ENCODE data around the gene BRINP3.

BRINP3 gene

DNA sequence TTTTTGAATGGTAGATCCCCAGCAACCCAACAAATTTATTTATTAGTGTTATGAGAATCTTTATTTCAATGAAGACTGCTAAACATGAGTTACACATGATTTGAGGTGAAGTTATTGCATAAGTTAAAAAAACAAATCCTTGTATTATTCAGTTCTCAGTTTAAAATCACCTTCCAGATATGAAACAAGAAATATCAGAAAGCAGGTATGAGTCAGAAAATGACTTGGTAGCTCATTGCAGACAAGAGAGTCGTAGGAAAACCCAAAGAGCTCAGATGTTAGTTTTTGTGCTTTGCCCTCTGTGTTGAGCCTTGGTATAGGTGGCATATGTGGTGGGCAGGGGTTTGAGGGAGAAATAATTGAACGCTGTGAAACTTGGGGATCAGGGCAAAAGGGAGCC is 339.4 kb downstream of the BRINP3 start:
- Histone ChIP-seq H3K9ac (ENCODE audit: low read length) (no peak overlapping the region), H3K4me3 (ENCODE audit: insufficient read depth in 1 of 2, low read depth in 1 of 2, low read length in 2 of 2) (no peak overlapping the region), H3K79me1 (replicated peaks; ENCODE audit: low read length, poor library complexity, severe bottlenecking) (no peaks in the 10 kb centered on the region), H3K18ac (ENCODE audit: low read depth in 1 of 2, low read length in 2 of 2) (no peak overlapping the region), H3K4me2 (ENCODE audit: low read length, poor library complexity, severe bottlenecking) (no peak overlapping the region), H4K91ac (ENCODE audit: low read length) (no peak overlapping the region), H3K27me3 (ENCODE audit: control insufficient read depth in 1 of 2, insufficient read depth in 1 of 2, low read length in 2 of 2) (no peaks in the 10 kb centered on the region), H2BK5ac (ENCODE audit: low read depth, low read length, poor library complexity, severe bottlenecking) (no peak overlapping the region), H3K36me3 (ENCODE audit: control insufficient read depth in 1 of 2, insufficient read depth in 2 of 2, low read depth in 1 of 2, low read length in 2 of 2) (no peaks in the 10 kb centered on the region), H2BK15ac (ENCODE audit: low read depth, poor library complexity, severe bottlenecking) (no peak overlapping the region), H3K14ac (ENCODE audit: low read length in 2 of 2) (no peak overlapping the region), H3K27ac (ENCODE audit: low read length, poor library complexity, severe bottlenecking) (no peak overlapping the region), H3K4me1 (ENCODE audit: control insufficient read depth, insufficient read depth, low read depth, low read length) (no peaks in the 10 kb centered on the region), H2BK12ac (ENCODE audit: low read length in 2 of 2) (no peak overlapping the region), H2BK120ac (ENCODE audit: low read depth, low read length) (no peak overlapping the region), H4K8ac (ENCODE audit: low read length) (no peak overlapping the region), H3K23ac (ENCODE audit: low read length in 2 of 2) (no peak overlapping the region), H2AFZ (ENCODE audit: low read depth, low read length) (no peak overlapping the region), H3K4ac (ENCODE audit: low read depth in 1 of 2, low read length in 2 of 2) (no peak overlapping the region), H3K9me3 (ENCODE audit: control insufficient read depth, low read length) (no peaks in the 10 kb centered on the region), H2AK5ac (ENCODE audit: low read length, severe bottlenecking) (no peak overlapping the region)
- DNase-seq = no peak
- 54% methylated on average over 2 of the region's 2 CpGs for WGBS

GRCh38 chr1:190129366-190129765 is 348.3 kb downstream of the BRINP3 start:
- H3K14ac ChIP-seq (ENCODE audit: low read length in 2 of 2) = no peak overlapping the region
- no peak overlapping the region for H2BK120ac ChIP-seq (ENCODE audit: low read depth, low read length)
- no peak overlapping the region for H4K91ac ChIP-seq (ENCODE audit: low read length)
- H2AK5ac ChIP-seq (ENCODE audit: low read length, severe bottlenecking) = no peak overlapping the region
- H3K9ac ChIP-seq (ENCODE audit: low read length) = no peak overlapping the region
- no peak overlapping the region for H3K4me3 ChIP-seq (ENCODE audit: insufficient read depth in 1 of 2, low read depth in 1 of 2, low read length in 2 of 2)
- no peak overlapping the region for H4K8ac ChIP-seq (ENCODE audit: low read length)
- H2BK15ac ChIP-seq (ENCODE audit: low read depth, poor library complexity, severe bottlenecking) = no peak overlapping the region
- no peak for DNase-seq
- no peaks in the 10 kb centered on the region for H3K9me3 ChIP-seq (ENCODE audit: control insufficient read depth, low read length)
- no peaks in the 10 kb centered on the region for H3K36me3 ChIP-seq (ENCODE audit: control insufficient read depth in 1 of 2, insufficient read depth in 2 of 2, low read depth in 1 of 2, low read length in 2 of 2)
- H2BK5ac ChIP-seq (ENCODE audit: low read depth, low read length, poor library complexity, severe bottlenecking) = no peak overlapping the region
- H3K4ac ChIP-seq (ENCODE audit: low read depth in 1 of 2, low read length in 2 of 2) = no peak overlapping the region
- H3K27ac ChIP-seq (ENCODE audit: low read length, poor library complexity, severe bottlenecking) = no peak overlapping the region
- H3K4me2 ChIP-seq (ENCODE audit: low read length, poor library complexity, severe bottlenecking) = no peak overlapping the region
- H3K4me1 ChIP-seq (ENCODE audit: control insufficient read depth, insufficient read depth, low read depth, low read length) = no peaks in the 10 kb centered on the region
- H3K79me1 ChIP-seq (replicated peaks; ENCODE audit: low read length, poor library complexity, severe bottlenecking) = no peaks in the 10 kb centered on the region
- no peak overlapping the region for H3K23ac ChIP-seq (ENCODE audit: low read length in 2 of 2)
- no peak overlapping the region for H3K18ac ChIP-seq (ENCODE audit: low read depth in 1 of 2, low read length in 2 of 2)
- no peak overlapping the region for H2AFZ ChIP-seq (ENCODE audit: low read depth, low read length)
- no peaks in the 10 kb centered on the region for H3K27me3 ChIP-seq (ENCODE audit: control insufficient read depth in 1 of 2, insufficient read depth in 1 of 2, low read length in 2 of 2)
- no CpG with 5 or more reads among the region's 1 CpG for WGBS
- no peak overlapping the region for H2BK12ac ChIP-seq (ENCODE audit: low read length in 2 of 2)

GRCh38 chr1:190126728-190127127 is 350.9 kb downstream of the BRINP3 start:
- Histone ChIP-seq H3K23ac (ENCODE audit: low read length in 2 of 2) (no peak overlapping the region), H3K4me1 (ENCODE audit: control insufficient read depth, insufficient read depth, low read depth, low read length) (no peaks in the 10 kb centered on the region), H3K79me1 (replicated peaks; ENCODE audit: low read length, poor library complexity, severe bottlenecking) (no peaks in the 10 kb centered on the region), H3K9ac (ENCODE audit: low read length) (no peak overlapping the region), H3K14ac (ENCODE audit: low read length in 2 of 2) (no peak overlapping the region), H3K27ac (ENCODE audit: low read length, poor library complexity, severe bottlenecking) (no peak overlapping the region), H3K9me3 (ENCODE audit: control insufficient read depth, low read length) (no peaks in the 10 kb centered on the region), H4K8ac (ENCODE audit: low read length) (no peak overlapping the region), H2AK5ac (ENCODE audit: low read length, severe bottlenecking) (no peak overlapping the region), H2BK15ac (ENCODE audit: low read depth, poor library complexity, severe bottlenecking) (no peak overlapping the region), H2AFZ (ENCODE audit: low read depth, low read length) (no peak overlapping the region), H2BK12ac (ENCODE audit: low read length in 2 of 2) (no peak overlapping the region), H3K36me3 (ENCODE audit: control insufficient read depth in 1 of 2, insufficient read depth in 2 of 2, low read depth in 1 of 2, low read length in 2 of 2) (no peaks in the 10 kb centered on the region), H3K4me3 (ENCODE audit: insufficient read depth in 1 of 2, low read depth in 1 of 2, low read length in 2 of 2) (no peak overlapping the region), H3K27me3 (ENCODE audit: control insufficient read depth in 1 of 2, insufficient read depth in 1 of 2, low read length in 2 of 2) (no peaks in the 10 kb centered on the region), H3K4me2 (ENCODE audit: low read length, poor library complexity, severe bottlenecking) (no peak overlapping the region), H3K18ac (ENCODE audit: low read depth in 1 of 2, low read length in 2 of 2) (no peak overlapping the region), H3K4ac (ENCODE audit: low read depth in 1 of 2, low read length in 2 of 2) (no peak overlapping the region), H2BK5ac (ENCODE audit: low read depth, low read length, poor library complexity, severe bottlenecking) (no peak overlapping the region), H4K91ac (ENCODE audit: low read length) (no peak overlapping the region), H2BK120ac (ENCODE audit: low read depth, low read length) (no peak overlapping the region)
- no CpG with 5 or more reads among the region's 2 CpGs for WGBS
- DNase-seq = no peak

DNA sequence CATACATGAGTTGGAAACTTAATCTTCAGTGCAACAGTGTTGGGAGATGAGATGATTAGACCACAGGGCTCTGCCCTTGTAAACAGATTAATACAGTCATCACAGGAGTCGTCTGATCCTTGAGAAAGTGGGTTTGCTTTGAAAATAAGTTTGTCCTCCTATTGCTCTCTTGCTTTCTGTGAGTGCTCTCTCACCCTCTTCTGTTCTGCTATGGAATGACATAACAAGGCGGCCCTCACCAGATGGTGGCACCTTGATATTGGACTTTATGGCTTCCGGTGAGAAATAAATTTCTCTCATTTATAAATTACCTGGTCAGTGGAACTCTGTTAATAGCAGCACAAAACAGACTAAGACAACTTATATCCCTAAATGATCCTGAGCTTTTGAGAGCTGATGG is 353.6 kb downstream of the BRINP3 start:
- no peak overlapping the region for H3K4ac ChIP-seq (ENCODE audit: low read depth in 1 of 2, low read length in 2 of 2)
- WGBS = 65% methylated on average over 3 of the region's 3 CpGs
- no peak overlapping the region for H2AFZ ChIP-seq (ENCODE audit: low read depth, low read length)

More for the DNA sequence above, 353.6 kb downstream of the BRINP3 start:
- no peak overlapping the region for H2BK120ac ChIP-seq (ENCODE audit: low read depth, low read length)
- H3K79me1 ChIP-seq (replicated peaks; ENCODE audit: low read length, poor library complexity, severe bottlenecking) = no peaks in the 10 kb centered on the region
- H3K27ac ChIP-seq (ENCODE audit: low read length, poor library complexity, severe bottlenecking) = no peak overlapping the region
- H3K4me1 ChIP-seq (ENCODE audit: control insufficient read depth, insufficient read depth, low read depth, low read length) = no peaks in the 10 kb centered on the region
- no peak for DNase-seq
- no peak overlapping the region for H3K4me3 ChIP-seq (ENCODE audit: insufficient read depth in 1 of 2, low read depth in 1 of 2, low read length in 2 of 2)
- no peak overlapping the region for H3K18ac ChIP-seq (ENCODE audit: low read depth in 1 of 2, low read length in 2 of 2)
- no peak overlapping the region for H4K91ac ChIP-seq (ENCODE audit: low read length)
- H2BK5ac ChIP-seq (ENCODE audit: low read depth, low read length, poor library complexity, severe bottlenecking) = no peak overlapping the region
- H3K23ac ChIP-seq (ENCODE audit: low read length in 2 of 2) = no peak overlapping the region
- no peaks in the 10 kb centered on the region for H3K27me3 ChIP-seq (ENCODE audit: control insufficient read depth in 1 of 2, insufficient read depth in 1 of 2, low read length in 2 of 2)
- no peak overlapping the region for H3K14ac ChIP-seq (ENCODE audit: low read length in 2 of 2)
- no peaks in the 10 kb centered on the region for H3K9me3 ChIP-seq (ENCODE audit: control insufficient read depth, low read length)
- H3K36me3 ChIP-seq (ENCODE audit: control insufficient read depth in 1 of 2, insufficient read depth in 2 of 2, low read depth in 1 of 2, low read length in 2 of 2) = no peaks in the 10 kb centered on the region
- H3K9ac ChIP-seq (ENCODE audit: low read length) = no peak overlapping the region
- no peak overlapping the region for H3K4me2 ChIP-seq (ENCODE audit: low read length, poor library complexity, severe bottlenecking)
- H2BK12ac ChIP-seq (ENCODE audit: low read length in 2 of 2) = no peak overlapping the region
- no peak overlapping the region for H2BK15ac ChIP-seq (ENCODE audit: low read depth, poor library complexity, severe bottlenecking)
- H2AK5ac ChIP-seq (ENCODE audit: low read length, severe bottlenecking) = no peak overlapping the region
- H4K8ac ChIP-seq (ENCODE audit: low read length) = no peak overlapping the region
